K562 (cell line): ENCODE measurements around the gene MICU1. TPM values are rescaled to one million over a fixed set of nuclear protein-coding genes. Genes with fewer than 3 reads are reported as not detected.

Experiments used
- ATAC-seq: fragments of 200-7000 bp; cut with Tn5 transposase; 3 replicates; pipeline ENCODE4 v1.9.1; 2020; ENCODE audit warnings: moderate library complexity
- BruUV-seq: library from RNA; stranded (reverse); fragments of 400-500 nt; replicated peaks from 2 replicates; lab custom pipeline; 2021; lab: Mats Ljungman, UMichigan
- CTCF ChIA-PET: fragments of 300-600 bp; formaldehyde crosslinking; extraction: SDS; loops from one replicate; lab custom pipeline; 2021; ENCODE audit warnings: low intra/inter-chr PET ratio; lab: Yijun Ruan, JAX
- POLR2A ChIA-PET: fragments of 300-600, 350-650 bp; sonication (Branson Sonifier 250); formaldehyde crosslinking; extraction: SDS; loops from one replicate; lab custom pipeline; 2021; ENCODE audit warnings: antibody characterized with exemption, inconsistent platforms; lab: Yijun Ruan, JAX
- DNase-seq, 4 experiments: peaks; one replicate each; pipeline versions ENCODE4 v3.0.0 to v3.0.0-alpha.2; 2011 to 2018; ENCODE audit warnings: low spot score in 3 of 4, mixed read lengths in 3 of 4; ENCODE audit errors: extremely low read depth in 1 of 4
- FAIRE-seq: peaks from 2 replicates; lab custom pipeline; 2011; peaks lifted over from hg19 to GRCh38; lab: Jason Lieb, UNC
- H2AFZ ChIP-seq: 2 replicates; pipeline ENCODE4 v1.6.0; 2011; ENCODE audit warnings: low read depth, low read length, control low read depth, inconsistent platforms
- H3K27ac ChIP-seq: fragments of 200-600 bp; 3 replicates; pipeline ENCODE4 v1.8.0; 2011; ENCODE audit warnings: low read depth, mild to moderate bottlenecking, control low read depth, inconsistent platforms, low read length, moderate library complexity, mixed read lengths; ENCODE audit errors: extremely low read depth
- H3K27me3 ChIP-seq, 2 experiments: fragments of 300-600 bp in 1 of 2; 2 replicates in 1 of 2; 3 replicates in 1 of 2; pipeline versions ENCODE4 v1.6.0 to v1.8.0; 2011; ENCODE audit warnings: inconsistent platforms in 2 of 2, low read length in 2 of 2, mild to moderate bottlenecking in 1 of 2, mixed read lengths in 1 of 2, moderate library complexity in 1 of 2; ENCODE audit not compliant: control insufficient read depth in 2 of 2, insufficient read depth in 2 of 2
- H3K36me3 ChIP-seq: fragments of 300-600 bp; 3 replicates; pipeline ENCODE4 v1.8.0; 2011; ENCODE audit warnings: mild to moderate bottlenecking, low read length, inconsistent platforms; ENCODE audit not compliant: control insufficient read depth, insufficient read depth
- H3K4me1 ChIP-seq, 2 experiments: fragments of 200-600 bp in 1 of 2; replicated peaks in 1 of 2; 2 replicates in 1 of 2; 3 replicates in 1 of 2; pipeline versions ENCODE4 v1.5.1 to v1.8.0; 2011; ENCODE audit warnings: inconsistent platforms in 2 of 2, low read length in 2 of 2, mild to moderate bottlenecking in 1 of 2, mixed read lengths in 1 of 2, moderate library complexity in 1 of 2; ENCODE audit not compliant: control insufficient read depth in 2 of 2, insufficient read depth in 2 of 2
- H3K4me2 ChIP-seq: 2 replicates; pipeline ENCODE4 v1.6.1; 2011; ENCODE audit warnings: low read length, control low read depth, inconsistent platforms, mixed read lengths; ENCODE audit not compliant: insufficient read depth
- H3K4me3 ChIP-seq: fragments of 200-600 bp; sonication (generic), shearing (Covaris generic); 2 replicates; pipeline ENCODE4 v1.5.1; 2016; ENCODE audit warnings: control low read depth, inconsistent platforms
- H3K79me2 ChIP-seq: fragments of 200-600 bp; 3 replicates; pipeline ENCODE4 v1.8.0; 2011; ENCODE audit warnings: low read length, inconsistent platforms; ENCODE audit not compliant: control insufficient read depth, insufficient read depth
- H3K9ac ChIP-seq, 2 experiments: 2 replicates each; pipeline versions ENCODE4 v1.6.0 to v1.6.1; 2011; ENCODE audit warnings: low read depth in 2 of 2, low read length in 2 of 2, control low read depth in 1 of 2, inconsistent platforms in 1 of 2, mild to moderate bottlenecking in 1 of 2, mixed read lengths in 1 of 2; ENCODE audit not compliant: insufficient read depth in 1 of 2
- H3K9me1 ChIP-seq: one replicate; pipeline ENCODE4 v1.6.0; 2011; ENCODE audit warnings: inconsistent platforms, mild to moderate bottlenecking, low read length, moderate library complexity; ENCODE audit not compliant: control insufficient read depth, insufficient read depth
- H3K9me3 ChIP-seq: replicated peaks from 2 replicates; pipeline ENCODE4 v1.5.1; 2011; ENCODE audit warnings: low read depth, low read length, inconsistent platforms; ENCODE audit not compliant: control insufficient read depth, insufficient read depth
- H4K20me1 ChIP-seq: replicated peaks from 2 replicates; pipeline ENCODE4 v1.6.1; 2011; ENCODE audit warnings: low read length, inconsistent platforms, mixed read lengths; ENCODE audit not compliant: control insufficient read depth, insufficient read depth
- CEBPB ChIP-seq: fragments of 450-650 bp; IDR thresholded peaks from 2 replicates; pipeline ENCODE4 v1.6.1; 2016; ENCODE audit warnings: missing genetic modification characterization, missing compliant biosample characterization
- FIP1L1 ChIP-seq: fragments of 200-400 bp; formaldehyde crosslinking; IDR thresholded peaks from 2 replicates; pipeline ENCODE4 v1.6.1; 2018; ENCODE audit warnings: mild to moderate bottlenecking, low read depth, low read length; ENCODE audit not compliant: poor library complexity, severe bottlenecking
- SAFB2 ChIP-seq: fragments of 200-400 bp; formaldehyde crosslinking; IDR thresholded peaks from 2 replicates; pipeline ENCODE4 v1.6.1; 2018; ENCODE audit warnings: borderline replicate concordance, low read length, low read depth, moderate library complexity; ENCODE audit not compliant: severe bottlenecking
- SNIP1 ChIP-seq: fragments of 450-650 bp; IDR thresholded peaks from 2 replicates; pipeline ENCODE4 v1.7.1; 2017; ENCODE audit warnings: low read depth, mild to moderate bottlenecking
- TSC22D4 ChIP-seq: fragments of 450-650 bp; IDR thresholded peaks from 2 replicates; pipeline ENCODE4 v1.6.1; 2016; ENCODE audit warnings: missing genetic modification characterization, missing biosample characterization, control low read depth
- ZKSCAN1 ChIP-seq: fragments of 150-350 bp; IDR thresholded peaks from 2 replicates; pipeline ENCODE4 v1.6.1; 2016; ENCODE audit warnings: low read depth, low read length
- ZNF518B ChIP-seq: fragments of 250-450 bp; sonication (Bioruptor Pico); IDR thresholded peaks from 2 replicates; pipeline ENCODE4 v1.5.0; 2021; ENCODE audit warnings: mild to moderate bottlenecking, moderate library complexity
- WGBS: fragments of 100-300 bp; shearing (Covaris generic); methylation state at CpG from one replicate; pipeline ENCODE4 v1.1.6; 2016; ENCODE audit warnings: low coverage, mixed read lengths; ENCODE audit not compliant: insufficient coverage; ENCODE audit errors: missing lambda C conversion rate; 5-methylcytosine and 5-hydroxymethylcytosine counted together
- in situ Hi-C: fragments of 300-500 bp; cut with MboI; formaldehyde crosslinking; loops from 4 replicates; pipeline ENCODE4 v1.15.0; 2018; ENCODE audit warnings: inconsistent platforms, mixed read lengths
- intact Hi-C: fragments of 100-400 bp; cut with micrococcal nuclease; formaldehyde crosslinking; loops from 2 replicates; pipeline ENCODE4 v1.14.2; 2022
- polyA plus RNA-seq, 8 experiments: library from polyadenylated mRNA; depleted of rRNA in 4 of 8; stranded (reverse) in 5 of 8; unstranded in 3 of 8; fragments of >200 nt; fragmentation: Nextera tagmentation in 2 of 8; fragmentation: Illumina TruSeq in 1 of 8; extraction: Ambion mirVana in 2 of 8; extraction: Trizol in 1 of 8; gene quantifications; 2 replicates each; pipeline versions ENCODE4 v1.2.1 to v1.2.3, GENCODE V29; 2011 to 2014; ENCODE audit warnings: inconsistent platforms in 1 of 8, missing spikeins in 1 of 8
- total RNA-seq, 7 experiments: library from RNA; depleted of rRNA in 6 of 7; stranded (reverse); fragments of >200 nt in 6 of 7; fragmentation: Illumina TruSeq in 2 of 7; extraction: Trizol in 2 of 7; gene quantifications; 2 replicates each; pipeline versions ENCODE4 v1.2.1 to v1.2.3, GENCODE V29; 2011 to 2021; ENCODE audit warnings: low replicate concordance in 1 of 7
- TF ChIP-seq, protein P1 (sequence below): fragments of 250-450 bp; sonication (Bioruptor Pico); IDR thresholded peaks from 2 replicates; pipeline ENCODE4 v1.8.0; 2022; ENCODE audit warnings: inconsistent platforms, mild to moderate bottlenecking, moderate library complexity, borderline replicate concordance
- TF ChIP-seq, protein P2 (sequence below), 2 experiments: fragments of 450-650 bp; IDR thresholded peaks; 2 replicates each; pipeline ENCODE4 v1.6.1; 2016

Gene MICU1
- total and polyA plus RNA-seq, 9 of the 15 experiments (the other 6 are each of a cell fraction or from before 2014, with no cell fraction given) = 29.3 to 76.8 (median 48.4) TPM

DNA sequence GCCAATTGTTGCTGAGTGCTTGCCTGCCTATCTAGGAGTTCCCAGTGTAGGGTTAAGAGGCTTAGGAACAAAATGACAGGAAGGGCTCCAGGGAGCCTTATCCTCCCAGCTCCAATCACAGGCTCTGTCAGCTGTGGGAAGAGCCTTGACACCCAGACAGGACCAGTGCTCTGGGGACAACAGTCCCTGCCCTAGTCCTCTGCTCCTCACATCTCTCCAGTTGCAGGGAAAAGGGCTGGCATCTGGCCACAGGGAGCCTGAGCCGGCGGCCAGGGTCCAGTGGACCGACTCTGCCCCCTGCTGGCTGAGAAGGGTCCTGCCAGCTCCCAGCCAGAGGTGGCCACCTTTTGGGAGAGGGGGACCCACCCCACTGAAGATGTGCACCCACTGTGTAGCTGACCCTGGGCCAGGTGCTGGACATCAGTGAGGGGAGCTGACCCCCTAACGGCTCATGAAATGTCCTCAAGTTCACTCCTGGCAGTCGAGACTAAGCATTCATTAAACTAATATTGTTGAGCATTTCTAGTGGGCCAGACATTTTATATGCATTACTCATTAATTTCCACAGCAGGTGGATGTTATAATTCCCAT is 288.7 kb downstream of the MICU1 start:
- H4K20me1 ChIP-seq = no peaks in the 10 kb centered on the region
- H3K79me2 ChIP-seq = no peaks in the 10 kb centered on the region
- peaks cover 78% of the 10 kb centered on the region; the same call in 2 of the 3 replicates for H3K36me3 ChIP-seq
- FAIRE-seq = peak; percentile 83
- no peaks in the 10 kb centered on the region for H3K9me1 ChIP-seq
- no peak overlapping the region for H3K27ac ChIP-seq
- H3K9ac ChIP-seq = peak overlapping the region in 1 of 2 experiments; percentile 76; a peak in 1 of 4 replicates
- no peak overlapping the region for H3K4me3 ChIP-seq
- BruUV-seq = no TSS peak
- ChIA-PET POLR2A (interaction anchor here (0.6 to 13.1 kb wide), 9 partner anchors 10 to 1483 kb away, joined by 3 to 197 read pairs (median 3); partner anchors contain the start of genes ANAPC16 and DDIT4), CTCF (interaction anchor here (0.6 to 5.6 kb wide), 13 partner anchors 17 to 818 kb away, joined by 3 to 55 read pairs (median 3); partner anchors contain the start of gene ANAPC16)
- peaks cover 2 to 36% of the 10 kb centered on the region in 2 experiments; a peak in 2 of 5 replicates for H3K4me1 ChIP-seq
- H2AFZ ChIP-seq = no peak overlapping the region
- DNase-seq = peak; percentile 76 to 88 (median 81)
- no peaks in the 10 kb centered on the region for H3K27me3 ChIP-seq
- ATAC-seq = peak; percentile 81
- no peak overlapping the region for H3K4me2 ChIP-seq
- WGBS = 19% methylated on average over 5 of the region's 5 CpGs
- intact Hi-C loops = no loop called here
- H3K9me3 ChIP-seq = no peaks in the 10 kb centered on the region
- in situ Hi-C loops = loop anchor here (5.0 to 25.0 kb wide), 4 partner anchors 202 to 1025 kb away; partner anchors contain the start of gene SLC29A3
- TF ChIP-seq ZNF518B (CRISPR knock-in tag) (no peak), TSC22D4 (tag) (no peak), ZKSCAN1 (peak; percentile 63; the same call in 1 of the 2 replicates), SAFB2 (no peak), FIP1L1 (no peak), CEBPB (tag) (no peak), SNIP1 (no peak)
- TF ChIP-seq, protein P1, sequence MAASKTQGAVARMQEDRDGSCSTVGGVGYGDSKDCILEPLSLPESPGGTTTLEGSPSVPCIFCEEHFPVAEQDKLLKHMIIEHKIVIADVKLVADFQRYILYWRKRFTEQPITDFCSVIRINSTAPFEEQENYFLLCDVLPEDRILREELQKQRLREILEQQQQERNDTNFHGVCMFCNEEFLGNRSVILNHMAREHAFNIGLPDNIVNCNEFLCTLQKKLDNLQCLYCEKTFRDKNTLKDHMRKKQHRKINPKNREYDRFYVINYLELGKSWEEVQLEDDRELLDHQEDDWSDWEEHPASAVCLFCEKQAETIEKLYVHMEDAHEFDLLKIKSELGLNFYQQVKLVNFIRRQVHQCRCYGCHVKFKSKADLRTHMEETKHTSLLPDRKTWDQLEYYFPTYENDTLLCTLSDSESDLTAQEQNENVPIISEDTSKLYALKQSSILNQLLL = no peak
- TF ChIP-seq, protein P2, sequence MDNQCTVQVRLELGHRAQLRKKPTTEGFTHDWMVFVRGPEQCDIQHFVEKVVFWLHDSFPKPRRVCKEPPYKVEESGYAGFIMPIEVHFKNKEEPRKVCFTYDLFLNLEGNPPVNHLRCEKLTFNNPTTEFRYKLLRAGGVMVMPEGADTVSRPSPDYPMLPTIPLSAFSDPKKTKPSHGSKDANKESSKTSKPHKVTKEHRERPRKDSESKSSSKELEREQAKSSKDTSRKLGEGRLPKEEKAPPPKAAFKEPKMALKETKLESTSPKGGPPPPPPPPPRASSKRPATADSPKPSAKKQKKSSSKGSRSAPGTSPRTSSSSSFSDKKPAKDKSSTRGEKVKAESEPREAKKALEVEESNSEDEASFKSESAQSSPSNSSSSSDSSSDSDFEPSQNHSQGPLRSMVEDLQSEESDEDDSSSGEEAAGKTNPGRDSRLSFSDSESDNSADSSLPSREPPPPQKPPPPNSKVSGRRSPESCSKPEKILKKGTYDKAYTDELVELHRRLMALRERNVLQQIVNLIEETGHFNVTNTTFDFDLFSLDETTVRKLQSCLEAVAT (IDR thresholded peaks at IDR 0.05) = no peak
